Caco-2 (cell line): ENCODE results near the gene AP1S3. TPM values are rescaled to one million over a fixed set of nuclear protein-coding genes. Genes with fewer than 3 reads are reported as not detected.

Experiments used
- BruUV-seq: library from RNA; stranded (reverse); fragments of 400-500 nt; replicated peaks from 2 replicates; lab custom pipeline; 2021; lab: Mats Ljungman, UMichigan
- CTCF ChIA-PET: fragments of 300-600 bp; sonication (Branson Sonifier 250); formaldehyde crosslinking; loops from one replicate; lab custom pipeline; 2022; ENCODE audit warnings: antibody characterized with exemption; lab: Charles Lee
- POLR2A ChIA-PET: fragments of 300-600 bp; sonication (Branson Sonifier 250); formaldehyde crosslinking; loops from one replicate; lab custom pipeline; 2022; ENCODE audit warnings: antibody characterized with exemption; lab: Charles Lee
- DNase-seq, 2 experiments: peaks; one replicate each; pipeline versions ENCODE4 v3.0.0 to v3.0.0-alpha.2; 2020 to 2022
- H3K27me3 ChIP-seq: replicated peaks from 2 replicates; pipeline ENCODE4 v1.6.0; 2011; ENCODE audit warnings: low read length; ENCODE audit not compliant: control insufficient read depth, insufficient read depth
- H3K36me3 ChIP-seq: 2 replicates; pipeline ENCODE4 v1.5.1; 2011; ENCODE audit warnings: low read length; ENCODE audit not compliant: control insufficient read depth, insufficient read depth
- H3K4me1 ChIP-seq: fragments of 250-450 bp; sonication (Bioruptor Pico); 2 replicates; pipeline ENCODE4 v1.5.1; 2020; ENCODE audit warnings: mild to moderate bottlenecking
- H3K4me3 ChIP-seq: 2 replicates; pipeline ENCODE4 v1.5.1; 2011; ENCODE audit warnings: low read depth, mild to moderate bottlenecking, control low read depth, low read length
- H3K9me3 ChIP-seq: fragments of 250-450 bp; sonication (Bioruptor Pico); 2 replicates; pipeline ENCODE4 v1.5.1; 2020; ENCODE audit warnings: mild to moderate bottlenecking, moderate library complexity
- H3K27ac Mint-ChIP-seq: one replicate; pipeline ENCODE4 v1.8.0; 2022; ENCODE audit warnings: mixed read lengths; ENCODE audit not compliant: unreplicated experiment
- H3K27me3 Mint-ChIP-seq: one replicate; pipeline ENCODE4 v1.8.0; 2022; ENCODE audit warnings: mixed read lengths; ENCODE audit not compliant: insufficient read depth, unreplicated experiment
- H3K36me3 Mint-ChIP-seq: one replicate; pipeline ENCODE4 v1.8.0; 2022; ENCODE audit warnings: mild to moderate bottlenecking, mixed read lengths; ENCODE audit not compliant: insufficient read depth, unreplicated experiment
- H3K4me1 Mint-ChIP-seq: one replicate; pipeline ENCODE4 v1.8.0; 2022; ENCODE audit warnings: low read depth, mixed read lengths; ENCODE audit not compliant: unreplicated experiment
- H3K4me3 Mint-ChIP-seq: one replicate; pipeline ENCODE4 v1.8.0; 2022; ENCODE audit warnings: mild to moderate bottlenecking, moderate library complexity, mixed read lengths; ENCODE audit not compliant: unreplicated experiment
- H3K9me3 Mint-ChIP-seq: one replicate; pipeline ENCODE4 v1.8.0; 2022; ENCODE audit warnings: mixed read lengths; ENCODE audit not compliant: unreplicated experiment
- CTCF ChIP-seq, 2 experiments: fragments of 200-600 bp in 1 of 2; IDR thresholded peaks; 1 replicate in 1 of 2; 2 replicates in 1 of 2; pipeline versions ENCODE4 v1.5.1 to v1.8.0; 2011 to 2022; ENCODE audit warnings: antibody characterized with exemption in 1 of 2, control low read depth in 1 of 2, inconsistent platforms in 1 of 2, low read depth in 1 of 2, low read length in 1 of 2, mild to moderate bottlenecking in 1 of 2, moderate library complexity in 1 of 2; ENCODE audit not compliant: insufficient read depth in 1 of 2, severe bottlenecking in 1 of 2, unreplicated experiment in 1 of 2
- intact Hi-C: fragments of 100-400 bp; cut with micrococcal nuclease; formaldehyde crosslinking; loops from one replicate; pipeline ENCODE4 v1.10.0; 2022; ENCODE audit not compliant: unreplicated experiment
- total RNA-seq: library from RNA; stranded (reverse); gene quantifications from 2 replicates; pipeline ENCODE4 v1.2.3, GENCODE V29; 2022

The AP1S3 gene
- total RNA-seq, 1 experiment from 2014 or later, result 180 TPM

GRCh38 chr2:223886726-223887125, 49.3 kb upstream of the AP1S3 start:
- ChIA-PET POLR2A (no interaction called here), CTCF (interaction anchor here (0.6 to 0.7 kb wide), 2 partner anchors 21 to 473 kb away, joined by 4 to 5 read pairs; no protein-coding TSS in a partner anchor)
- Histone ChIP-seq H3K4me3 (no peak overlapping the region), H3K4me1 (0 out of 2 replicates have a peak, but pooled peaks cover 6% of the 10 kb centered on the region), H3K27me3 (no peaks in the 10 kb centered on the region), H3K9me3 (peaks cover 7% of the 10 kb centered on the region), H3K36me3 (peaks cover 6% of the 10 kb centered on the region)
- Mint-ChIP-seq H3K4me1 (peaks cover 8% of the 10 kb centered on the region), H3K9me3 (no peaks in the 10 kb centered on the region), H3K4me3 (no peak overlapping the region), H3K27ac (peak overlapping the region; percentile 12), H3K27me3 (no peaks in the 10 kb centered on the region), H3K36me3 (peaks cover 85% of the 10 kb centered on the region)
- intact Hi-C loops, result loop anchor here (1.0 kb wide), 1 partner anchor 22 kb away; no protein-coding TSS in a partner anchor
- no TSS peak for BruUV-seq
- DNase-seq, result no peak
- no peak for TF ChIP-seq CTCF (IDR thresholded peaks at IDR 0.05; ENCODE audit: insufficient read depth in 1 of 2, low read depth in 1 of 2, low read length in 1 of 2, severe bottlenecking in 1 of 2, unreplicated experiment in 1 of 2)

- TF ChIP-seq CTCF (IDR thresholded peaks at IDR 0.05; ENCODE audit: insufficient read depth in 1 of 2, low read depth in 1 of 2, low read length in 1 of 2, severe bottlenecking in 1 of 2, unreplicated experiment in 1 of 2), result no peak
- H3K27me3 ChIP-seq, result no peaks in the 10 kb centered on the region
- ChIA-PET POLR2A (no interaction called here), CTCF (no interaction called here)
- H3K9me3 ChIP-seq, result peaks cover 2% of the 10 kb centered on the region; the same call in 1 of the 2 replicates
- H3K4me3 ChIP-seq, result no peak overlapping the region
- DNase-seq, result no peak
- Mint-ChIP-seq H3K4me1 (peaks cover 8% of the 10 kb centered on the region), H3K27ac (no peak overlapping the region), H3K36me3 (peaks cover 89% of the 10 kb centered on the region), H3K27me3 (no peaks in the 10 kb centered on the region), H3K4me3 (no peak overlapping the region), H3K9me3 (no peaks in the 10 kb centered on the region)
- BruUV-seq, result no TSS peak
- 0 out of 2 replicates have a peak, but pooled peaks cover 6% of the 10 kb centered on the region for H3K4me1 ChIP-seq
- H3K36me3 ChIP-seq, result peaks cover 12% of the 10 kb centered on the region
- intact Hi-C loops, result no loop called here
These were observed 47.0 kb upstream of the AP1S3 start for GRCh38 chr2:223884399-223884798.

GRCh38 chr2:223882715-223883114, 45.3 kb upstream of the AP1S3 start:
- Histone ChIP-seq H3K4me3 (no peak overlapping the region), H3K27me3 (no peaks in the 10 kb centered on the region), H3K9me3 (no peaks in the 10 kb centered on the region), H3K36me3 (peaks cover 12% of the 10 kb centered on the region), H3K4me1 (0 out of 2 replicates have a peak, but pooled peaks cover 1% of the 10 kb centered on the region)
- no peak for DNase-seq
- CTCF ChIA-PET, result no interaction called here
- no peak for TF ChIP-seq CTCF (IDR thresholded peaks at IDR 0.05; ENCODE audit: insufficient read depth in 1 of 2, low read depth in 1 of 2, low read length in 1 of 2, severe bottlenecking in 1 of 2, unreplicated experiment in 1 of 2)
- intact Hi-C loops, result no loop called here
- no peak overlapping the region for H3K4me3 Mint-ChIP-seq
- H3K4me1 Mint-ChIP-seq, result peaks cover 13% of the 10 kb centered on the region
- no peaks in the 10 kb centered on the region for H3K27me3 Mint-ChIP-seq
- no peak overlapping the region for H3K27ac Mint-ChIP-seq
- no TSS peak for BruUV-seq
- H3K36me3 Mint-ChIP-seq, result peaks cover 92% of the 10 kb centered on the region
- POLR2A ChIA-PET, result no interaction called here
- H3K9me3 Mint-ChIP-seq, result no peaks in the 10 kb centered on the region
